Dendritic cell treated with granulocyte-macrophage colony-stimulating factor and Interleukin-4, amounts not matched to agents 40 ng/mL and 50 ng/mL, for 4 days (primary cell): ENCODE data around the gene CDH7.

Experiments
- H3K27ac Mint-ChIP-seq: one replicate; pipeline ENCODE4 v1.8.0; 2022; ENCODE audit warnings: mild to moderate bottlenecking, mixed read lengths
- H3K27me3 Mint-ChIP-seq: one replicate; pipeline ENCODE4 v1.8.0; 2022; ENCODE audit warnings: mild to moderate bottlenecking, mixed read lengths
- H3K36me3 Mint-ChIP-seq: one replicate; pipeline ENCODE4 v1.8.0; 2022; ENCODE audit warnings: low read depth, mixed read lengths
- H3K4me1 Mint-ChIP-seq: one replicate; pipeline ENCODE4 v1.8.0; 2022; ENCODE audit warnings: low read depth, mixed read lengths
- H3K4me3 Mint-ChIP-seq: one replicate; pipeline ENCODE4 v1.8.0; 2022; ENCODE audit warnings: mild to moderate bottlenecking, moderate library complexity, mixed read lengths
- H3K9me3 Mint-ChIP-seq: one replicate; pipeline ENCODE4 v1.8.0; 2022; ENCODE audit warnings: mixed read lengths
- intact Hi-C: fragments of 100-400 bp; cut with micrococcal nuclease; formaldehyde crosslinking; loops from one replicate; pipeline ENCODE4 v1.15.0; 2022

CDH7 gene

DNA sequence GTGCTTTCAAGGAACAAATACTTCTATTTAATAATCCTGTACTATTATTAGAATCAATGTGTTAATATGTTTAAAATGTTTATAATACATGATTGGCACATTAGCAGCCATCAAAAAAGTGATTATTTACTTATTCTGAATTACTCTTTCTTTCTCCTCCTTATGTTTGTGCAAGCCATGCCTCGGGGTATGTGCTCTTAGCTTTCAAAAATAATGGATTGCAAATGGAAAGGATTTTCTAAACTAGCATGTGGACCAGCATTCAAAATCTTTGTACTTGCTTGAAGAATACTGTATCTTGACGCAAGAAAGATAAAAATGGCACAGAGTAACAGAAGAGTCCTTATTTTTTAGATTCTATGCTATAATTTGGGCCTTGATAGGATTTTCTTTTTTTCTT lies 156.5 kb downstream of the CDH7 start:
- Mint-ChIP-seq H3K36me3 (no peaks in the 10 kb centered on the region), H3K9me3 (peaks cover 9% of the 10 kb centered on the region), H3K4me3 (no peak overlapping the region), H3K27me3 (no peaks in the 10 kb centered on the region), H3K27ac (no peak overlapping the region), H3K4me1 (no peaks in the 10 kb centered on the region)
- intact Hi-C loops: no loop called here

- Mint-ChIP-seq H3K36me3 (no peaks in the 10 kb centered on the region), H3K9me3 (no peaks in the 10 kb centered on the region), H3K27me3 (no peaks in the 10 kb centered on the region), H3K27ac (no peak overlapping the region), H3K4me3 (no peak overlapping the region), H3K4me1 (no peaks in the 10 kb centered on the region)
- intact Hi-C loops: no loop called here
Measured at GRCh38 chr18:65919018-65919417, 168.2 kb downstream of the CDH7 start.

DNA sequence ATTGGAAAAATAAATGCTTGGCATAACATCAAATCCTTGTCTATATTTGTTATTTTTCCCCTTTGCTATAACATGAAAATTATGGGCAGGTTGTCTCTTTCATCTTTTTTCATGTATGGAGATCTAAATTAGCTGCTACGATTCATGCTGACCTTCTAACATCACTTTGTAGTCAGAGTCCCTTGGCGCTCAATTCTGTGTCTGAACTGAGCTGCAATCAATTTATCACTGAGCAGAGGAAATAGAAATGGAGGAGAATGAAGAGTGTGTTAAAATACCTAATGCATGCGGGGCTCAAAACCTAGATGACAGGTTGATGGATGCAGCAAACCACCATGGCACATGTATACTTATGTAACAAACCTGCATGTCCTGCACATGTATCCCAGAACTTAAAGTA lies 168.9 kb downstream of the CDH7 start:
- H3K27ac Mint-ChIP-seq: no peak overlapping the region
- intact Hi-C loops: no loop called here
- no peaks in the 10 kb centered on the region for H3K27me3 Mint-ChIP-seq
- H3K9me3 Mint-ChIP-seq: no peaks in the 10 kb centered on the region
- no peak overlapping the region for H3K4me3 Mint-ChIP-seq
- no peaks in the 10 kb centered on the region for H3K36me3 Mint-ChIP-seq
- H3K4me1 Mint-ChIP-seq: no peaks in the 10 kb centered on the region

DNA sequence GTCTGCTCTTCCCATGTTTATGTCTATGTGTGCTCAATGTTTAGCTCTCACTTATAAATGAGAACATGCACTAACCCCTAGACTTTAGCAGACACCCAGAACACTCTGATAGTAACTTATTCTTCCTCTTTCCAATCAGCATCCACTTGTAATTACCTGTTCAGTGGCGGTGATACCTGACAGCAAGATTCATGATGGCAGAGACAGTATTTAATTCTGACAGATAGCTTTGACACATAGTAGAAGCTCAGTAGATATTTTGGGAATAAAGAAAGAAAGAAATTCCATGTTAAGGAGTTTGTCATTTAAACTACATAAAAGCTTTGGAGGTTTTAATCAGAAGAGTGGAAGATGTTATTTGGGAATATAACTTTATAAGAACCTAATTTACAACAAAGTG lies 171.3 kb downstream of the CDH7 start:
- no peak overlapping the region for H3K4me3 Mint-ChIP-seq
- H3K36me3 Mint-ChIP-seq: no peaks in the 10 kb centered on the region
- no peaks in the 10 kb centered on the region for H3K27me3 Mint-ChIP-seq
- intact Hi-C loops: no loop called here
- no peaks in the 10 kb centered on the region for H3K9me3 Mint-ChIP-seq
- no peak overlapping the region for H3K27ac Mint-ChIP-seq
- no peaks in the 10 kb centered on the region for H3K4me1 Mint-ChIP-seq

DNA sequence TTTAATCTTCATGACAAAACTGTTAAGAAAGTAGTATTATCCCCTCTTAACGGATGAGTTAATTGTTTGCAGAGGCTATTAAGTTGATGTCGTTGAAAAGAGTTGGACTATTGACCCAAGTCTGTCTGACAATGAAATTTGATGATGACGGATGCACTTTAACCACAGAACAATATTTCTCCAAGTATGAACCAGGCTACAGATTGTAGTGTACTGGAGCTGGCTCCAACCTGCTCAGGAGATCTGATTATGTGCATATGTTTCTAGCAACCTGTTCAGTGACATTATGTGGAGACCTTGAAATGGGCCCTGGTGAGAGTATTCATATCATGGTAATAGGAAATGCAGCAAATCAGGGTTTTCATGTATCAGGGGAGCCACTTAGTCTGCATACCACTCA lies 174.1 kb downstream of the CDH7 start:
- Mint-ChIP-seq H3K27ac (no peak overlapping the region), H3K4me1 (no peaks in the 10 kb centered on the region), H3K9me3 (no peaks in the 10 kb centered on the region), H3K36me3 (no peaks in the 10 kb centered on the region), H3K4me3 (no peak overlapping the region), H3K27me3 (no peaks in the 10 kb centered on the region)
- intact Hi-C loops: no loop called here

DNA sequence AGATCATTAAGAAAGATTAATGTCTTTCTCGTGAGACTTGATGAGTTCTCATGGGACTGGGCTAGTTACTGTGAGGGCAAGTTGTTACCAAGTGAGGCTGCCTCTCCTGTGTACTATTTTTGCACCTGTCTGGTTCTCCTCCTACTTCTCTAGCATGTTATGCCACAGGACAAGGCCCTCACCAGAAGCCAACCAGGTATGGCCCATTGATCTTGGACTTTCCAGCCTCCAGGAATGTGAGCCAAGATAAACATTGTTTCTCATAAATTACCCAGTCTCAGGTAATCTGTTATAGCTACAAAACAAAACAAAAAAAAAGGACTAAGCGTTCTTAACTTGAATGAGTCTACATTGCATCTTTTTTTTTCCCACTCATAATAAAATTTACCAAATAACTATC lies 184.1 kb downstream of the CDH7 start:
- Mint-ChIP-seq H3K4me1 (no peaks in the 10 kb centered on the region), H3K36me3 (no peaks in the 10 kb centered on the region), H3K4me3 (no peak overlapping the region), H3K9me3 (peaks cover 13% of the 10 kb centered on the region), H3K27ac (no peak overlapping the region), H3K27me3 (no peaks in the 10 kb centered on the region)
- intact Hi-C loops: no loop called here

DNA sequence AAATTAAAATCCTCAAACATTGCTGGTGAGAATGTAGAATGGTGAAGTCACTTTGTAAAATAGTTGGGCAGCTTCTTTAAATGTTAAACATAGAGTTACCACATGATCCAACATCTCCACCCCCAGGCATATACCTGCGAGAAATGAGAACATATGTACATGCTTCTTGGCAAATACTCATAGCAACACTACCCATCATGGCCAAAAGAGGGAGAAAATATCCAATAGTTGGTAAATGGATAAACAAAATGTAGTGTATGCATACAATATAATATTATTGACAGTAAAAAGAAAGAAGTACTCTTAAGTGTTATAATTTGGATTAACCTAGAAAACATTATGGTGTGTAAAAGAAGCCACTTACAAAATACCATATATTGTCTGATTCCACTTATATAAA lies 185.9 kb downstream of the CDH7 start:
- Mint-ChIP-seq H3K4me3 (no peak overlapping the region), H3K9me3 (peaks cover 9% of the 10 kb centered on the region), H3K27ac (no peak overlapping the region), H3K27me3 (no peaks in the 10 kb centered on the region), H3K36me3 (no peaks in the 10 kb centered on the region), H3K4me1 (no peaks in the 10 kb centered on the region)
- intact Hi-C loops: no loop called here

DNA sequence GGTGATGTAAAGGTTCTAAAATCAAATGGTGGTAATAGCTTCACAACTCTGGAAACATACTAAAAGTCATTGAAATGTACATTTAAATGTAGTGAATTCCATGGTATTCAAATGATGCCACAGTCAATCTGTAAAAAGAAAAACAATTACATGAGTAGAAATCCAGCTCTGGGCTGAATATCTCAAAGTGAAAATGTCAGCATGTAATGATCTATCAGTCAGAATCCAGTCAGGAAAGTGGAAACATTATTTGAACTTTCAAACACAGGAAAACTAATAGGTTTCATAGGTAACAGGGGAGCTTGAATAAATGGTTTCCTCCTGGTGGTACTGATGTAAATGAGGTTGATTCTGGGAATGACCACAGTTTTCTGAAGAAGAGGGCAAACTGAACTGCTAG lies 186.4 kb downstream of the CDH7 start:
- Mint-ChIP-seq H3K4me3 (no peak overlapping the region), H3K27ac (no peak overlapping the region), H3K4me1 (no peaks in the 10 kb centered on the region), H3K36me3 (no peaks in the 10 kb centered on the region), H3K9me3 (peaks cover 4% of the 10 kb centered on the region), H3K27me3 (no peaks in the 10 kb centered on the region)
- intact Hi-C loops: no loop called here

DNA sequence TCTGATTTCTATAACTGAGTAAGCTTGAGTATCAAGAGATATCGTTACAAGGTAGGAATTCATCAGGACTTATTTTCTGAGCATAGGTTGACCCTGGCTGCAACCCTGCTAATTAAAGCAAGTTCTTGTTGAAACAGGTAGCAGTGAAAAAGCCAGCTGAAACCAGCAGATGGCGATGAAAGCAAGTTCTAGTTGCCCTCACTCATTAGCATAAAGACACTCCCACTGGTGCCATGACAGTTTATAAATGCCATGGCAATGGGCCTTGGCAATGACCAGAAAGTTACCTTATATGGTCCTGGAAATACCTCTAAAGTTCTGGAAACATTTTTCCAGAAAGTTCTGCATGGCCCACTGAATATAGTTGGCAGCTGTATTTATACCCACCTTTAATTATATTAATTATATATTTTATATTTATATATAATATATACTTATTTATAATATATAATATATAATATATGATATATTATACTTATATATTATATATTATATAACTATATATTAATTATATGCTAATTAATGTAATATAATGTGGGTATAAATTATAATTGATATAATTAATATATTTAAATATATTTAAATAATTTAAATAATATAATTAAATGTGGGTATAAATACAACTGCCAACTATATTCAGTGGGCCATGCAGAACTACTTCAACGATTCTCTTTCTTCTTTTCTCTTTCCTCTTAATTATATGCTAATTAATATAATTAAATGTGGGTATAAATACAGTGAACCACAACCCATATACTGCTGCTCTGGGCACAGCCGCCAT lies 188.0 kb downstream of the CDH7 start:
- H3K4me1 Mint-ChIP-seq: no peaks in the 10 kb centered on the region
- no peaks in the 10 kb centered on the region for H3K36me3 Mint-ChIP-seq
- H3K4me3 Mint-ChIP-seq: no peak overlapping the region
- no peak overlapping the region for H3K27ac Mint-ChIP-seq
- intact Hi-C loops: no loop called here
- H3K27me3 Mint-ChIP-seq: no peaks in the 10 kb centered on the region
- H3K9me3 Mint-ChIP-seq: no peaks in the 10 kb centered on the region
